HG02678 (cell line): ENCODE results near the gene ITGA11.

Experiments
- ATAC-seq: cut with Tn5 transposase; IDR thresholded peaks from one replicate; pipeline ENCODE4 v1.9.1; 2021; ENCODE audit warnings: mild to moderate bottlenecking, moderate library complexity; ENCODE audit not compliant: unreplicated experiment

Gene ITGA11

GRCh38 chr15:68298882-68299381, 133.0 kb downstream of the ITGA11 start:
- peak; percentile 88 for ATAC-seq

- no peak for ATAC-seq
Observed at GRCh38 chr15:68298336-68298735, 133.6 kb downstream of the ITGA11 start.

GRCh38 chr15:68295014-68295805, 136.8 kb downstream of the ITGA11 start:
- ATAC-seq = no peak

GRCh38 chr15:68292967-68293366, 139.0 kb downstream of the ITGA11 start:
- ATAC-seq = no peak

- no peak for ATAC-seq
Observed at GRCh38 chr15:68292157-68292781, 139.7 kb downstream of the ITGA11 start.

- ATAC-seq = no peak
Observed at GRCh38 chr15:68290715-68291114, 141.2 kb downstream of the ITGA11 start.

- ATAC-seq = no peak
Observed at GRCh38 chr15:68289621-68290352, 142.2 kb downstream of the ITGA11 start.

- ATAC-seq = no peak
Observed at GRCh38 chr15:68289057-68289456, 142.9 kb downstream of the ITGA11 start.

- ATAC-seq = no peak
Observed at GRCh38 chr15:68286256-68286655, 145.7 kb downstream of the ITGA11 start.

- ATAC-seq = no peak
Observed at GRCh38 chr15:68285259-68285980, 146.5 kb downstream of the ITGA11 start.

GRCh38 chr15:68284616-68285258, 147.2 kb downstream of the ITGA11 start:
- no peak for ATAC-seq

GRCh38 chr15:68283401-68283800, 148.6 kb downstream of the ITGA11 start:
- ATAC-seq = no peak

GRCh38 chr15:68281008-68281407, 151.0 kb downstream of the ITGA11 start:
- ATAC-seq = no peak

GRCh38 chr15:68279779-68280753, 151.9 kb downstream of the ITGA11 start:
- no peak for ATAC-seq

GRCh38 chr15:68278595-68279405, 153.2 kb downstream of the ITGA11 start:
- no peak for ATAC-seq

- ATAC-seq = no peak
Observed at GRCh38 chr15:68278345-68278594, 153.7 kb downstream of the ITGA11 start.

- peak; percentile 74 for ATAC-seq
Observed at GRCh38 chr15:68277603-68278344, 154.2 kb downstream of the ITGA11 start, which contains the start of gene FEM1B. TSS of gene FEM1B (plus strand) at chr15:68277745. CDS start at chr15:68278418, 673 bp downstream.

- ATAC-seq = no peak
Observed at GRCh38 chr15:68277131-68277602, 154.8 kb downstream of the ITGA11 start.
